Stromal cell of bone marrow (primary cell): ENCODE data around the gene TMEM88.
"Not testable (repeated sequence)": the region's sequence is repeated elsewhere in the genome, so short reads cannot be mapped to it uniquely, and the experiment has no call there.

Experiments used
- DNase-seq: peaks from one replicate; pipeline ENCODE4 v3.0.0-alpha.2; 2012; ENCODE audit warnings: low read depth

Gene TMEM88

GRCh38 chr17:7856011-7856810 lies 1.3 kb downstream of the TMEM88 start:
- no peak for DNase-seq

GRCh38 chr17:7856811-7857712 lies 2.2 kb downstream of the TMEM88 start, which contains the start of gene NAA38:
TSS of gene NAA38 (minus strand) at chr17:7857559. CDS start at chr17:7857463, 96 bp downstream.
- peak; percentile 99 for DNase-seq

- DNase-seq = peak; percentile 90
Measured at GRCh38 chr17:7857713-7858521, 3.1 kb downstream of the TMEM88 start, which contains the start of gene CYB5D1. TSS of gene CYB5D1 (plus strand) at chr17:7858003. CDS start at chr17:7858135, 132 bp downstream.

- DNase-seq = no peak
Measured at GRCh38 chr17:7858522-7858810, 3.6 kb downstream of the TMEM88 start.

- no peak for DNase-seq
Measured at GRCh38 chr17:7859028-7859427, 4.2 kb downstream of the TMEM88 start.

- no peak for DNase-seq
Measured at GRCh38 chr17:7862692-7863437, 8.0 kb downstream of the TMEM88 start.

GRCh38 chr17:7864384-7864783 lies 9.5 kb downstream of the TMEM88 start:
- DNase-seq = not testable (repeated sequence)

GRCh38 chr17:7864995-7865650 lies 10.3 kb downstream of the TMEM88 start:
- no peak for DNase-seq

- no peak for DNase-seq
Measured at GRCh38 chr17:7867881-7868329, 13.0 kb downstream of the TMEM88 start.

GRCh38 chr17:7873051-7873450 lies 18.2 kb downstream of the TMEM88 start:
- DNase-seq = no peak

GRCh38 chr17:7875804-7876370 lies 21.0 kb downstream of the TMEM88 start:
- no peak for DNase-seq

GRCh38 chr17:7878234-7878633 lies 23.4 kb downstream of the TMEM88 start:
- no peak for DNase-seq

- DNase-seq = no peak
Measured at GRCh38 chr17:7880076-7880868, 25.4 kb downstream of the TMEM88 start.

- DNase-seq = no peak
Measured at GRCh38 chr17:7881276-7882054, 26.6 kb downstream of the TMEM88 start.

GRCh38 chr17:7882068-7882467 lies 27.2 kb downstream of the TMEM88 start:
- DNase-seq = no peak

- no peak for DNase-seq
Measured at GRCh38 chr17:7882629-7883028, 27.8 kb downstream of the TMEM88 start.

- no peak for DNase-seq
Measured at GRCh38 chr17:7883781-7884386, 29.0 kb downstream of the TMEM88 start.
